Panc1 (cell line): ENCODE results near the gene SLCO3A1. TPM values are rescaled to one million over a fixed set of nuclear protein-coding genes. Genes with fewer than 3 reads are reported as not detected.

Source experiments
- ATAC-seq: fragments of 200-7000 bp; cut with Tn5 transposase; 2 replicates; pipeline ENCODE4 v1.9.1; 2020; ENCODE audit warnings: mild to moderate bottlenecking, moderate library complexity
- BruUV-seq: library from RNA; stranded (reverse); fragments of 400-500 nt; replicated peaks from 2 replicates; lab custom pipeline; 2021; lab: Mats Ljungman, UMichigan
- CTCF ChIA-PET: fragments of 300-600 bp; sonication (Branson Sonifier 250); formaldehyde crosslinking; loops from one replicate; lab custom pipeline; 2022; ENCODE audit warnings: antibody characterized with exemption; lab: Charles Lee
- POLR2A ChIA-PET: fragments of 300-600 bp; sonication (Branson Sonifier 250); formaldehyde crosslinking; loops from one replicate; lab custom pipeline; 2022; ENCODE audit warnings: antibody characterized with exemption; lab: Charles Lee
- DNase-seq: peaks from one replicate; pipeline ENCODE4 v3.0.0-alpha.2; 2010; ENCODE audit warnings: low read depth, low spot score
- H3K27ac ChIP-seq: 2 replicates; pipeline ENCODE4 v1.5.1; 2011; ENCODE audit warnings: mild to moderate bottlenecking, low read length, inconsistent platforms
- H3K27me3 ChIP-seq: fragments of 200-500 bp; sonication (Bioruptor generic); 2 replicates; pipeline ENCODE4 v1.6.0; 2014; ENCODE audit warnings: low read length, inconsistent platforms; ENCODE audit not compliant: control insufficient read depth, insufficient read depth
- H3K36me3 ChIP-seq: fragments of 200-500 bp; sonication (Bioruptor generic); 2 replicates; pipeline ENCODE4 v1.5.1; 2014; ENCODE audit warnings: inconsistent platforms, mild to moderate bottlenecking, low read length, moderate library complexity; ENCODE audit not compliant: control insufficient read depth, insufficient read depth
- H3K4me1 ChIP-seq: 2 replicates; pipeline ENCODE4 v1.5.1; 2011; ENCODE audit warnings: inconsistent platforms, mild to moderate bottlenecking, low read length, moderate library complexity; ENCODE audit not compliant: control insufficient read depth, insufficient read depth
- H3K4me3 ChIP-seq, 2 experiments: 2 replicates each; pipeline ENCODE4 v1.5.1; 2011 to 2012; ENCODE audit warnings: low read depth in 2 of 2, low read length in 2 of 2, mild to moderate bottlenecking in 2 of 2, inconsistent platforms in 1 of 2, moderate library complexity in 1 of 2
- H3K9me3 ChIP-seq: fragments of 200-500 bp; sonication (Bioruptor generic); 2 replicates; pipeline ENCODE4 v1.5.1; 2014; ENCODE audit warnings: low read depth, mild to moderate bottlenecking, inconsistent platforms, low read length, moderate library complexity; ENCODE audit not compliant: control insufficient read depth, insufficient read depth
- POLR2AphosphoS5 ChIP-seq: IDR thresholded peaks from 2 replicates; pipeline ENCODE4 v1.6.1; 2012; ENCODE audit warnings: mild to moderate bottlenecking, low read depth, low read length, moderate library complexity
- SIN3A ChIP-seq: IDR thresholded peaks from 2 replicates; pipeline ENCODE4 v1.6.1; 2012; ENCODE audit warnings: low read depth, mild to moderate bottlenecking, low read length, moderate library complexity, borderline replicate concordance; ENCODE audit not compliant: insufficient read depth
- TCF7L2 ChIP-seq: IDR thresholded peaks from 2 replicates; pipeline ENCODE4 v1.6.1; 2011; ENCODE audit warnings: mild to moderate bottlenecking, low read depth, low read length, inconsistent platforms
- in situ Hi-C: cut with HindIII; loops from 2 replicates; pipeline ENCODE4 v1.10.0; 2016; ENCODE audit warnings: low sequenced_read_pairs, low pct_unique_long_range_greater_than_20kb
- intact Hi-C: fragments of 100-400 bp; cut with micrococcal nuclease; formaldehyde crosslinking; loops from one replicate; pipeline ENCODE4 v1.10.0; 2022; ENCODE audit not compliant: unreplicated experiment
- total RNA-seq: library from RNA; stranded (reverse); gene quantifications from one replicate; pipeline ENCODE4 v1.2.1, GENCODE V29; 2021; ENCODE audit not compliant: unreplicated experiment
- TF ChIP-seq, protein P1 (sequence below), 2 experiments: IDR thresholded peaks; 2 replicates each; pipeline ENCODE4 v1.6.1; 2011 to 2012; ENCODE audit warnings: low read depth in 2 of 2, control low read depth in 1 of 2, low read length in 1 of 2, mild to moderate bottlenecking in 1 of 2, moderate library complexity in 1 of 2; ENCODE audit not compliant: insufficient read depth in 1 of 2
- TF ChIP-seq, protein P2 (sequence below): fragments of 450-650 bp; IDR thresholded peaks from 2 replicates; pipeline ENCODE4 v1.5.1; 2017; ENCODE audit warnings: mild to moderate bottlenecking

SLCO3A1 gene
- total RNA-seq, 1 experiment from 2014 or later: 20.6 TPM

DNA sequence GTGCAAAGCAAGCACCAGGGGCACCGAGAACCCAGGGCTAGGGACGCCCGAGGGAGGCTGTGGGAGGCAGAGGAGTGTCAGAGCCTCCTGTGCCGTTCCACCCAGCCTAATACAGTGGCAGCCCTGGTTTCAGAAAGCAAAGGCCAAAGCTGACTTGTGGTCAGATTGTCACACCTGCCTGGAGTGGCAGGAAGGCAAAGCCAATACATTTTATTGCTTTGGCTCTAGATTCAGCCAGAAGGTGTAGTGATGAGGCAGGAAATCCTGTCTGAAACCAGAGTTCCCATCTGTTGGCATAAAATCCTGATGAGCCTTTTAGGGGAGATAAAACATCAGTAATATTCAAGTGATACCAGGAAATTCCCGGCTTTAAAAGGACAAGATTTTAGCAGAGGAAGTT is 168.3 kb downstream of the SLCO3A1 start:
- Histone ChIP-seq H3K9me3 (no peaks in the 10 kb centered on the region), H3K36me3 (no peaks in the 10 kb centered on the region), H3K4me3 (no peak overlapping the region), H3K27me3 (no peaks in the 10 kb centered on the region), H3K4me1 (no peaks in the 10 kb centered on the region; the same call in 1 of the 2 replicates), H3K27ac (no peak overlapping the region)
- ChIA-PET POLR2A (no interaction called here), CTCF (no interaction called here)
- no TSS peak for BruUV-seq
- no peak for DNase-seq
- no peak for TF ChIP-seq TCF7L2
- TF ChIP-seq POLR2AphosphoS5: no peak
- TF ChIP-seq, protein P1, sequence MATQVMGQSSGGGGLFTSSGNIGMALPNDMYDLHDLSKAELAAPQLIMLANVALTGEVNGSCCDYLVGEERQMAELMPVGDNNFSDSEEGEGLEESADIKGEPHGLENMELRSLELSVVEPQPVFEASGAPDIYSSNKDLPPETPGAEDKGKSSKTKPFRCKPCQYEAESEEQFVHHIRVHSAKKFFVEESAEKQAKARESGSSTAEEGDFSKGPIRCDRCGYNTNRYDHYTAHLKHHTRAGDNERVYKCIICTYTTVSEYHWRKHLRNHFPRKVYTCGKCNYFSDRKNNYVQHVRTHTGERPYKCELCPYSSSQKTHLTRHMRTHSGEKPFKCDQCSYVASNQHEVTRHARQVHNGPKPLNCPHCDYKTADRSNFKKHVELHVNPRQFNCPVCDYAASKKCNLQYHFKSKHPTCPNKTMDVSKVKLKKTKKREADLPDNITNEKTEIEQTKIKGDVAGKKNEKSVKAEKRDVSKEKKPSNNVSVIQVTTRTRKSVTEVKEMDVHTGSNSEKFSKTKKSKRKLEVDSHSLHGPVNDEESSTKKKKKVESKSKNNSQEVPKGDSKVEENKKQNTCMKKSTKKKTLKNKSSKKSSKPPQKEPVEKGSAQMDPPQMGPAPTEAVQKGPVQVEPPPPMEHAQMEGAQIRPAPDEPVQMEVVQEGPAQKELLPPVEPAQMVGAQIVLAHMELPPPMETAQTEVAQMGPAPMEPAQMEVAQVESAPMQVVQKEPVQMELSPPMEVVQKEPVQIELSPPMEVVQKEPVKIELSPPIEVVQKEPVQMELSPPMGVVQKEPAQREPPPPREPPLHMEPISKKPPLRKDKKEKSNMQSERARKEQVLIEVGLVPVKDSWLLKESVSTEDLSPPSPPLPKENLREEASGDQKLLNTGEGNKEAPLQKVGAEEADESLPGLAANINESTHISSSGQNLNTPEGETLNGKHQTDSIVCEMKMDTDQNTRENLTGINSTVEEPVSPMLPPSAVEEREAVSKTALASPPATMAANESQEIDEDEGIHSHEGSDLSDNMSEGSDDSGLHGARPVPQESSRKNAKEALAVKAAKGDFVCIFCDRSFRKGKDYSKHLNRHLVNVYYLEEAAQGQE (IDR thresholded peaks at IDR 0.05; ENCODE audit: insufficient read depth in 1 of 2, low read depth in 2 of 2, low read length in 1 of 2): no peak
- TF ChIP-seq, protein P2, sequence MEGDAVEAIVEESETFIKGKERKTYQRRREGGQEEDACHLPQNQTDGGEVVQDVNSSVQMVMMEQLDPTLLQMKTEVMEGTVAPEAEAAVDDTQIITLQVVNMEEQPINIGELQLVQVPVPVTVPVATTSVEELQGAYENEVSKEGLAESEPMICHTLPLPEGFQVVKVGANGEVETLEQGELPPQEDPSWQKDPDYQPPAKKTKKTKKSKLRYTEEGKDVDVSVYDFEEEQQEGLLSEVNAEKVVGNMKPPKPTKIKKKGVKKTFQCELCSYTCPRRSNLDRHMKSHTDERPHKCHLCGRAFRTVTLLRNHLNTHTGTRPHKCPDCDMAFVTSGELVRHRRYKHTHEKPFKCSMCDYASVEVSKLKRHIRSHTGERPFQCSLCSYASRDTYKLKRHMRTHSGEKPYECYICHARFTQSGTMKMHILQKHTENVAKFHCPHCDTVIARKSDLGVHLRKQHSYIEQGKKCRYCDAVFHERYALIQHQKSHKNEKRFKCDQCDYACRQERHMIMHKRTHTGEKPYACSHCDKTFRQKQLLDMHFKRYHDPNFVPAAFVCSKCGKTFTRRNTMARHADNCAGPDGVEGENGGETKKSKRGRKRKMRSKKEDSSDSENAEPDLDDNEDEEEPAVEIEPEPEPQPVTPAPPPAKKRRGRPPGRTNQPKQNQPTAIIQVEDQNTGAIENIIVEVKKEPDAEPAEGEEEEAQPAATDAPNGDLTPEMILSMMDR: no peak
- TF ChIP-seq SIN3A: no peak
- intact Hi-C loops: no loop called here
- ATAC-seq: no peak
- in situ Hi-C loops: no loop called here

GRCh38 chr15:92023965-92024364 is 170.5 kb downstream of the SLCO3A1 start:
- in situ Hi-C loops: no loop called here

More at GRCh38 chr15:92023965-92024364, 170.5 kb downstream of the SLCO3A1 start:
- H3K27ac ChIP-seq: no peak overlapping the region
- DNase-seq: no peak
- no peaks in the 10 kb centered on the region; the same call in 1 of the 2 replicates for H3K4me1 ChIP-seq
- no peaks in the 10 kb centered on the region for H3K36me3 ChIP-seq
- intact Hi-C loops: no loop called here
- ChIA-PET POLR2A (no interaction called here), CTCF (no interaction called here)
- no TSS peak for BruUV-seq
- no peak for TF ChIP-seq SIN3A
- TF ChIP-seq, protein P1 (IDR thresholded peaks at IDR 0.05; ENCODE audit: insufficient read depth in 1 of 2, low read depth in 2 of 2, low read length in 1 of 2): no peak
- no peak for ATAC-seq
- H3K27me3 ChIP-seq: no peaks in the 10 kb centered on the region
- no peaks in the 10 kb centered on the region for H3K9me3 ChIP-seq
- H3K4me3 ChIP-seq: no peak overlapping the region
